Measurements from ENCODE around the gene UBIAD1. TPM values are rescaled to one million over a fixed set of nuclear protein-coding genes. Genes with fewer than 3 reads are reported as not detected.

UBIAD1 gene
- total and polyA plus RNA-seq, 2 of the 13 experiments (the other 11 are each of a cell fraction or from before 2014, with no cell fraction given), result 16.9 to 20.4 TPM

GRCh38 chr1:11262171-11263049 lies 10.6 kb upstream of the UBIAD1 start, which contains the start of gene MTOR (continued):
- TF ChIP-seq HDAC6 (IDR thresholded peaks at IDR 0.05; ENCODE audit: low read depth, low read length) (no peak), FOSL1 (CRISPR knock-in tag; IDR thresholded peaks at IDR 0.05; ENCODE audit: borderline replicate concordance) (no peak), PHF21A (CRISPR knock-in tag; IDR thresholded peaks at IDR 0.05) (peak; percentile 72), ZNF782 (CRISPR knock-in tag; IDR thresholded peaks at IDR 0.05; ENCODE audit: borderline replicate concordance) (no peak), TGIF2 (CRISPR knock-in tag; IDR thresholded peaks at IDR 0.05) (peak; percentile 63; the same call in 1 of the 2 replicates), SNRNP70 (IDR thresholded peaks at IDR 0.05; ENCODE audit: low read depth, low read length) (no peak), PAF1 (CRISPR knock-in tag; IDR thresholded peaks at IDR 0.05) (no peak), ZFYVE20 (CRISPR knock-in tag; IDR thresholded peaks at IDR 0.05; ENCODE audit: borderline replicate concordance, low read depth) (no peak), SPEN (CRISPR knock-in tag; IDR thresholded peaks at IDR 0.05; ENCODE audit: low read depth) (peak; percentile 84), HIVEP1 (CRISPR knock-in tag; IDR thresholded peaks at IDR 0.05) (no peak), YEATS2 (CRISPR knock-in tag; IDR thresholded peaks at IDR 0.05; ENCODE audit: borderline replicate concordance) (peak; percentile 94), CEBPB (IDR thresholded peaks at IDR 0.05; ENCODE audit: borderline replicate concordance, low read depth, low read length) (no peak), ZNF598 (CRISPR knock-in tag; IDR thresholded peaks at IDR 0.05; ENCODE audit: borderline replicate concordance) (no peak), FLYWCH1 (CRISPR knock-in tag; IDR thresholded peaks at IDR 0.05) (no peak), ZFP90 (CRISPR knock-in tag; IDR thresholded peaks at IDR 0.05; ENCODE audit: borderline replicate concordance) (no peak), ZNF160 (CRISPR knock-in tag; IDR thresholded peaks at IDR 0.05) (no peak), ZNF33B (CRISPR knock-in tag; IDR thresholded peaks at IDR 0.05) (no peak), ARNTL (CRISPR knock-in tag; IDR thresholded peaks at IDR 0.05) (no peak), ZBTB38 (CRISPR knock-in tag; IDR thresholded peaks at IDR 0.05) (0 out of 2 replicates have a peak, but pooled peaks have one; percentile 23), CBFB (CRISPR knock-in tag; IDR thresholded peaks at IDR 0.05) (peak; percentile 55), NCOA1 (CRISPR knock-in tag; IDR thresholded peaks at IDR 0.05) (no peak), ZNF224 (CRISPR knock-in tag; IDR thresholded peaks at IDR 0.05) (no peak), ZNF44 (CRISPR knock-in tag; IDR thresholded peaks at IDR 0.05) (no peak), MTA3 (CRISPR knock-in tag; IDR thresholded peaks at IDR 0.05) (no peak), KDM5A (IDR thresholded peaks at IDR 0.05; ENCODE audit: borderline replicate concordance, low read length) (peak; percentile 89), ZFP62 (CRISPR knock-in tag; IDR thresholded peaks at IDR 0.05) (no peak)
- TF ChIP-seq, protein P1, sequence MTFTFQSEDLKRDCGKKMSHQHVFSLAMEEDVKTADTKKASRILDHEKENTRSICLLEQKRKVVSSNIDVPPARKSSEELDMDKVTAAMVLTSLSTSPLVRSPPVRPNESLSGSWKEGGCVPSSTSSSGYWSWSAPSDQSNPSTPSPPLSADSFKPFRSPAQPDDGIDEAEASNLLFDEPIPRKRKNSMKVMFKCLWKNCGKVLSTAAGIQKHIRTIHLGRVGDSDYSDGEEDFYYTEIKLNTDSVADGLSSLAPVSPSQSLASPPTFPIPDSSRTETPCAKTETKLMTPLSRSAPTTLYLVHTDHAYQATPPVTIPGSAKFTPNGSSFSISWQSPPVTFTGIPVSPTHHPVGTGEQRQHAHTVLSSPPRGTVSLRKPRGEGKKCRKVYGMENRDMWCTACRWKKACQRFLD (CRISPR knock-in tag; IDR thresholded peaks at IDR 0.05; ENCODE audit: borderline replicate concordance), result no peak
- TF ChIP-seq, protein P2, sequence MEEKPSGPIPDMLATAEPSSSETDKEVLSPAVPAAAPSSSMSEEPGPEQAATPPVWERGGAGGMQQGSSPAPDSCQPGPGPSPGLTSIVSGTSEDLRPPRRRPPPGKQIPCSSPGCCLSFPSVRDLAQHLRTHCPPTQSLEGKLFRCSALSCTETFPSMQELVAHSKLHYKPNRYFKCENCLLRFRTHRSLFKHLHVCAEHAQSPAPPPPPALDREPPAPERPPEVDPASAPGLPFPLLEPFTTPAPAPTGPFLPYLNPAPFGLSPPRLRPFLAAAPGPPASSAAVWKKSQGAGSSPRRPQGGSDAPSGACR (CRISPR knock-in tag; IDR thresholded peaks at IDR 0.05), result no peak
- TF ChIP-seq, protein P3, sequence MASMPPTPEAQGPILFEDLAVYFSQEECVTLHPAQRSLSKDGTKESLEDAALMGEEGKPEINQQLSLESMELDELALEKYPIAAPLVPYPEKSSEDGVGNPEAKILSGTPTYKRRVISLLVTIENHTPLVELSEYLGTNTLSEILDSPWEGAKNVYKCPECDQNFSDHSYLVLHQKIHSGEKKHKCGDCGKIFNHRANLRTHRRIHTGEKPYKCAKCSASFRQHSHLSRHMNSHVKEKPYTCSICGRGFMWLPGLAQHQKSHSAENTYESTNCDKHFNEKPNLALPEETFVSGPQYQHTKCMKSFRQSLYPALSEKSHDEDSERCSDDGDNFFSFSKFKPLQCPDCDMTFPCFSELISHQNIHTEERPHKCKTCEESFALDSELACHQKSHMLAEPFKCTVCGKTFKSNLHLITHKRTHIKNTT (CRISPR knock-in tag; IDR thresholded peaks at IDR 0.05), result no peak

Data from HepG2 (cell line).